ENCODE results near the gene NPVF. TPM values are rescaled to one million over a fixed set of nuclear protein-coding genes. Genes with fewer than 3 reads are reported as not detected.

NPVF gene
- total RNA-seq, 1 experiment from 2014 or later = not detected

DNA sequence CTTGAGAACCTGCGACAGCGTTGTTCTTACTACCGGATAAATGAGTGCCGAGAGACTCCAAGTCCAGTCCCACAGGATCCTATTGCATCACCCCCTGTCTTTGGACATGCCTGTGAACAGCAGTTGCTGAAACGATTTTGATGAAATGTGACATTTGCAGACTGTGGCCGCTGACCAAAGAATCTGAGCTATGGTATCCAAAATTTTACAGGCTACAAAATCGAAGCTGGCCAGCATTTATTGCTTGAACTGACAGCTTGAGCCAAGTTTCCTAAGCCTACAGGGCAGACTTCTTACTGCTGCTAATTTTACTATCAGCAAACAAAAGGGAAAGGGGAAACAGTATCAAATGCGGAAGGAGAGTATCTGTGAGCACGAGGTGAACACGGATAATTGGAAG is 12.1 kb upstream of the NPVF start:
- ATAC-seq = no peak
- no peak for DNase-seq (ENCODE audit: low read depth, low spot score)
- no peak for TF ChIP-seq POLR2AphosphoS5 (IDR thresholded peaks at IDR 0.05; ENCODE audit: low read depth, low read length)
- TF ChIP-seq TCF7L2 (IDR thresholded peaks at IDR 0.05; ENCODE audit: low read depth, low read length) = no peak
- TF ChIP-seq, protein P1, sequence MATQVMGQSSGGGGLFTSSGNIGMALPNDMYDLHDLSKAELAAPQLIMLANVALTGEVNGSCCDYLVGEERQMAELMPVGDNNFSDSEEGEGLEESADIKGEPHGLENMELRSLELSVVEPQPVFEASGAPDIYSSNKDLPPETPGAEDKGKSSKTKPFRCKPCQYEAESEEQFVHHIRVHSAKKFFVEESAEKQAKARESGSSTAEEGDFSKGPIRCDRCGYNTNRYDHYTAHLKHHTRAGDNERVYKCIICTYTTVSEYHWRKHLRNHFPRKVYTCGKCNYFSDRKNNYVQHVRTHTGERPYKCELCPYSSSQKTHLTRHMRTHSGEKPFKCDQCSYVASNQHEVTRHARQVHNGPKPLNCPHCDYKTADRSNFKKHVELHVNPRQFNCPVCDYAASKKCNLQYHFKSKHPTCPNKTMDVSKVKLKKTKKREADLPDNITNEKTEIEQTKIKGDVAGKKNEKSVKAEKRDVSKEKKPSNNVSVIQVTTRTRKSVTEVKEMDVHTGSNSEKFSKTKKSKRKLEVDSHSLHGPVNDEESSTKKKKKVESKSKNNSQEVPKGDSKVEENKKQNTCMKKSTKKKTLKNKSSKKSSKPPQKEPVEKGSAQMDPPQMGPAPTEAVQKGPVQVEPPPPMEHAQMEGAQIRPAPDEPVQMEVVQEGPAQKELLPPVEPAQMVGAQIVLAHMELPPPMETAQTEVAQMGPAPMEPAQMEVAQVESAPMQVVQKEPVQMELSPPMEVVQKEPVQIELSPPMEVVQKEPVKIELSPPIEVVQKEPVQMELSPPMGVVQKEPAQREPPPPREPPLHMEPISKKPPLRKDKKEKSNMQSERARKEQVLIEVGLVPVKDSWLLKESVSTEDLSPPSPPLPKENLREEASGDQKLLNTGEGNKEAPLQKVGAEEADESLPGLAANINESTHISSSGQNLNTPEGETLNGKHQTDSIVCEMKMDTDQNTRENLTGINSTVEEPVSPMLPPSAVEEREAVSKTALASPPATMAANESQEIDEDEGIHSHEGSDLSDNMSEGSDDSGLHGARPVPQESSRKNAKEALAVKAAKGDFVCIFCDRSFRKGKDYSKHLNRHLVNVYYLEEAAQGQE (IDR thresholded peaks at IDR 0.05; ENCODE audit: insufficient read depth in 1 of 2, low read depth in 2 of 2, low read length in 1 of 2) = no peak
- no peak for TF ChIP-seq SIN3A (IDR thresholded peaks at IDR 0.05; ENCODE audit: borderline replicate concordance, insufficient read depth, low read depth, low read length)
- TF ChIP-seq, protein P2, sequence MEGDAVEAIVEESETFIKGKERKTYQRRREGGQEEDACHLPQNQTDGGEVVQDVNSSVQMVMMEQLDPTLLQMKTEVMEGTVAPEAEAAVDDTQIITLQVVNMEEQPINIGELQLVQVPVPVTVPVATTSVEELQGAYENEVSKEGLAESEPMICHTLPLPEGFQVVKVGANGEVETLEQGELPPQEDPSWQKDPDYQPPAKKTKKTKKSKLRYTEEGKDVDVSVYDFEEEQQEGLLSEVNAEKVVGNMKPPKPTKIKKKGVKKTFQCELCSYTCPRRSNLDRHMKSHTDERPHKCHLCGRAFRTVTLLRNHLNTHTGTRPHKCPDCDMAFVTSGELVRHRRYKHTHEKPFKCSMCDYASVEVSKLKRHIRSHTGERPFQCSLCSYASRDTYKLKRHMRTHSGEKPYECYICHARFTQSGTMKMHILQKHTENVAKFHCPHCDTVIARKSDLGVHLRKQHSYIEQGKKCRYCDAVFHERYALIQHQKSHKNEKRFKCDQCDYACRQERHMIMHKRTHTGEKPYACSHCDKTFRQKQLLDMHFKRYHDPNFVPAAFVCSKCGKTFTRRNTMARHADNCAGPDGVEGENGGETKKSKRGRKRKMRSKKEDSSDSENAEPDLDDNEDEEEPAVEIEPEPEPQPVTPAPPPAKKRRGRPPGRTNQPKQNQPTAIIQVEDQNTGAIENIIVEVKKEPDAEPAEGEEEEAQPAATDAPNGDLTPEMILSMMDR (IDR thresholded peaks at IDR 0.05) = no peak
- Histone ChIP-seq H3K27ac (ENCODE audit: low read length) (no peak overlapping the region), H3K9me3 (ENCODE audit: control insufficient read depth, insufficient read depth, low read depth, low read length) (no peaks in the 10 kb centered on the region), H3K4me1 (ENCODE audit: control insufficient read depth, insufficient read depth, low read length) (no peaks in the 10 kb centered on the region), H3K4me3 (ENCODE audit: low read depth in 2 of 2, low read length in 2 of 2) (no peak overlapping the region), H3K36me3 (ENCODE audit: control insufficient read depth, insufficient read depth, low read length) (no peaks in the 10 kb centered on the region), H3K27me3 (ENCODE audit: control insufficient read depth, insufficient read depth, low read length) (peaks cover 3% of the 10 kb centered on the region; the same call in 1 of the 2 replicates)
- ChIA-PET POLR2A (no interaction called here), CTCF (interaction anchor here (0.6 kb wide), 1 partner anchor 428 kb away, joined by 10 read pairs; no protein-coding TSS in a partner anchor)
- no TSS peak for BruUV-seq (replicated peaks)
- in situ Hi-C loops (cut with HindIII; ENCODE audit: low pct_unique_long_range_greater_than_20kb, low sequenced_read_pairs) = no loop called here
- intact Hi-C loops (cut with micrococcal nuclease; ENCODE audit: unreplicated experiment) = no loop called here

DNA sequence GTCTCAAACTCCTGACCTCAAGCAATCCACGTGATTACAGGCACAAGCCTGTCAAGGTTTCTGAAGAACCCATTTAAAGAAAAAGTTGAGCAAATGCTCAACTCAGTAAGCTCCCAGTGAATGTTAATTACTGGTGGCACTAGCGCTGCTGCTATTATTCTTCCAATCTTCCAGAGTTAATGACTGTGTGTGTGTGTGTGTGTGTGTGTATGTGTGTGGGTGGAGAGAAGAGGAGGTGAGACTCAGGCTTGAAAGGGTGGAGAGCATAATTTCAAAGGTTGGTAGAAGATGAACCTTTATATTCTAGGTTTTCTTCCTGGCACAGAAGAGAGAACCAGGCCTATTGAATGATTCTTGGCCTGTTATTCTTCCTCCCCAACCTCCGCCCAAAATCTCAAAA is 11.6 kb upstream of the NPVF start:
- CTCF ChIA-PET = no interaction called here
- H3K27ac ChIP-seq (ENCODE audit: low read length) = no peak overlapping the region
- intact Hi-C loops (cut with micrococcal nuclease; ENCODE audit: unreplicated experiment) (no loop called here), in situ Hi-C loops (cut with HindIII; ENCODE audit: low pct_unique_long_range_greater_than_20kb, low sequenced_read_pairs) (no loop called here)
- POLR2A ChIA-PET = no interaction called here
- ATAC-seq (no peak), DNase-seq (ENCODE audit: low read depth, low spot score) (no peak)
- no peaks in the 10 kb centered on the region for H3K9me3 ChIP-seq (ENCODE audit: control insufficient read depth, insufficient read depth, low read depth, low read length)
- H3K27me3 ChIP-seq (ENCODE audit: control insufficient read depth, insufficient read depth, low read length) = peaks cover 3% of the 10 kb centered on the region; the same call in 1 of the 2 replicates
- no peaks in the 10 kb centered on the region for H3K36me3 ChIP-seq (ENCODE audit: control insufficient read depth, insufficient read depth, low read length)
- BruUV-seq (replicated peaks) = no TSS peak
- H3K4me1 ChIP-seq (ENCODE audit: control insufficient read depth, insufficient read depth, low read length) = no peaks in the 10 kb centered on the region
- no peak overlapping the region for H3K4me3 ChIP-seq (ENCODE audit: low read depth in 2 of 2, low read length in 2 of 2)
- TF ChIP-seq, protein P1 (IDR thresholded peaks at IDR 0.05; ENCODE audit: insufficient read depth in 1 of 2, low read depth in 2 of 2, low read length in 1 of 2) = no peak
- TF ChIP-seq TCF7L2 (IDR thresholded peaks at IDR 0.05; ENCODE audit: low read depth, low read length) (no peak), POLR2AphosphoS5 (IDR thresholded peaks at IDR 0.05; ENCODE audit: low read depth, low read length) (no peak), SIN3A (IDR thresholded peaks at IDR 0.05; ENCODE audit: borderline replicate concordance, insufficient read depth, low read depth, low read length) (no peak)
- TF ChIP-seq, protein P2 (IDR thresholded peaks at IDR 0.05) = no peak
